Measurements from ENCODE around the gene CTNNBL1. TPM values are rescaled to one million over a fixed set of nuclear protein-coding genes. Genes with fewer than 3 reads are reported as not detected.

CTNNBL1 gene
- total RNA-seq, 1 donor from 2014 or later, result 60.0 TPM

GRCh38 chr20:37885042-37885441, 191.2 kb downstream of the CTNNBL1 start:
- no peaks in the 10 kb centered on the region for H3K36me3 Mint-ChIP-seq
- peaks cover 5% of the 10 kb centered on the region for H3K27me3 Mint-ChIP-seq
- TF ChIP-seq CTCF (conservative IDR thresholded peaks at IDR 0.05), result no peak
- no peak for DNase-seq (ENCODE audit: extremely low spot score, unreplicated experiment)
- no peak overlapping the region for H3K27ac Mint-ChIP-seq
- H3K9me3 Mint-ChIP-seq, result no peaks in the 10 kb centered on the region
- H3K4me3 Mint-ChIP-seq, result no peak overlapping the region
- peaks cover 28% of the 10 kb centered on the region for H3K4me1 Mint-ChIP-seq (ENCODE audit: unreplicated experiment)

- H3K27me3 Mint-ChIP-seq, result peaks cover 5% of the 10 kb centered on the region
- H3K27ac Mint-ChIP-seq, result no peak overlapping the region
- DNase-seq (ENCODE audit: extremely low spot score, unreplicated experiment), result no peak
- no peak overlapping the region for H3K4me3 Mint-ChIP-seq
- no peaks in the 10 kb centered on the region for H3K9me3 Mint-ChIP-seq
- no peak for TF ChIP-seq CTCF (conservative IDR thresholded peaks at IDR 0.05)
- no peaks in the 10 kb centered on the region for H3K36me3 Mint-ChIP-seq
- peaks cover 28% of the 10 kb centered on the region for H3K4me1 Mint-ChIP-seq (ENCODE audit: unreplicated experiment)
These were observed 192.0 kb downstream of the CTNNBL1 start for GRCh38 chr20:37885593-37886503.

- H3K4me3 Mint-ChIP-seq, result no peak overlapping the region
- no peak overlapping the region for H3K27ac Mint-ChIP-seq
- H3K27me3 Mint-ChIP-seq, result peaks cover 5% of the 10 kb centered on the region
- H3K9me3 Mint-ChIP-seq, result no peaks in the 10 kb centered on the region
- H3K4me1 Mint-ChIP-seq (ENCODE audit: unreplicated experiment), result peaks cover 18% of the 10 kb centered on the region
- no peak for DNase-seq (ENCODE audit: extremely low spot score, unreplicated experiment)
- no peak for TF ChIP-seq CTCF (conservative IDR thresholded peaks at IDR 0.05)
- no peaks in the 10 kb centered on the region for H3K36me3 Mint-ChIP-seq
These were observed 193.0 kb downstream of the CTNNBL1 start for GRCh38 chr20:37886851-37887297.

- Mint-ChIP-seq H3K27me3 (peaks cover 5% of the 10 kb centered on the region), H3K36me3 (no peaks in the 10 kb centered on the region), H3K4me1 (ENCODE audit: unreplicated experiment) (peaks cover 12% of the 10 kb centered on the region), H3K4me3 (no peak overlapping the region), H3K9me3 (no peaks in the 10 kb centered on the region), H3K27ac (no peak overlapping the region)
- no peak for DNase-seq (ENCODE audit: extremely low spot score, unreplicated experiment)
- TF ChIP-seq CTCF (conservative IDR thresholded peaks at IDR 0.05), result no peak
These were observed 194.8 kb downstream of the CTNNBL1 start for GRCh38 chr20:37888641-37889040.

- no peaks in the 10 kb centered on the region for H3K36me3 Mint-ChIP-seq
- H3K27ac Mint-ChIP-seq, result no peak overlapping the region
- peaks cover 12% of the 10 kb centered on the region for H3K4me1 Mint-ChIP-seq (ENCODE audit: unreplicated experiment)
- DNase-seq (ENCODE audit: extremely low spot score, unreplicated experiment), result no peak
- H3K4me3 Mint-ChIP-seq, result no peak overlapping the region
- TF ChIP-seq CTCF (conservative IDR thresholded peaks at IDR 0.05), result no peak
- H3K9me3 Mint-ChIP-seq, result no peaks in the 10 kb centered on the region
- peaks cover 5% of the 10 kb centered on the region for H3K27me3 Mint-ChIP-seq
These were observed 196.3 kb downstream of the CTNNBL1 start for GRCh38 chr20:37890108-37890507.

Data from type B pancreatic cell (in vitro differentiated cells).